H1 (cell line): ENCODE results near the gene CXCL6. TPM values are rescaled to one million over a fixed set of nuclear protein-coding genes. Genes with fewer than 3 reads are reported as not detected.

ENCODE experiments used
- CTCF ChIA-PET: fragments of 300-600 bp; sonication (Branson Sonifier 250); formaldehyde crosslinking; loops from one replicate; lab custom pipeline; 2021; ENCODE audit not compliant: partially characterized antibody; lab: Charles Lee
- POLR2A ChIA-PET: fragments of 300-600 bp; sonication (Branson Sonifier 250); formaldehyde crosslinking; loops from one replicate; lab custom pipeline; 2021; ENCODE audit warnings: inconsistent platforms; ENCODE audit not compliant: partially characterized antibody; lab: Charles Lee
- DNase-seq, 2 experiments: peaks; one replicate each; pipeline versions ENCODE4 v3.0.0 to v3.0.0-alpha.2; 2010 to 2022; ENCODE audit warnings: low spot score in 2 of 2, low read depth in 1 of 2, mixed read lengths in 1 of 2
- FAIRE-seq: peaks from 2 replicates; lab custom pipeline; 2011; peaks lifted over from hg19 to GRCh38; lab: Jason Lieb, UNC
- H2AFZ ChIP-seq: 2 replicates; pipeline ENCODE4 v1.8.1; 2012; ENCODE audit warnings: low read length, inconsistent platforms
- H2AK5ac ChIP-seq: 2 replicates; pipeline ENCODE4 v1.6.1; 2013; ENCODE audit warnings: low read depth, low read length
- H2BK120ac ChIP-seq: replicated peaks from 2 replicates; pipeline ENCODE3; 2013; ENCODE audit warnings: low read depth, low read length, inconsistent platforms
- H2BK12ac ChIP-seq: 2 replicates; pipeline ENCODE4 v1.6.1; 2013; ENCODE audit warnings: low read depth, low read length
- H2BK15ac ChIP-seq: 2 replicates; pipeline ENCODE4 v1.6.1; 2013; ENCODE audit warnings: low read length
- H2BK20ac ChIP-seq: 2 replicates; pipeline ENCODE4 v1.6.1; 2013; ENCODE audit warnings: low read length
- H2BK5ac ChIP-seq: 2 replicates; pipeline ENCODE4 v1.6.1; 2013; ENCODE audit warnings: low read depth, low read length
- H3K14ac ChIP-seq: 2 replicates; pipeline ENCODE4 v1.6.1; 2013; ENCODE audit warnings: inconsistent platforms; ENCODE audit not compliant: insufficient read length
- H3K18ac ChIP-seq: 2 replicates; pipeline ENCODE4 v1.6.1; 2013; ENCODE audit warnings: low read length; ENCODE audit errors: extremely low read depth
- H3K23ac ChIP-seq: 2 replicates; pipeline ENCODE4 v1.6.1; 2013; ENCODE audit warnings: inconsistent platforms; ENCODE audit not compliant: insufficient read length
- H3K23me2 ChIP-seq: 2 replicates; pipeline ENCODE4 v1.6.1; 2013; ENCODE audit warnings: low read depth, low read length
- H3K27ac ChIP-seq: 2 replicates; pipeline ENCODE4 v1.6.1; 2011; ENCODE audit warnings: low read depth, low read length, inconsistent platforms
- H3K27me3 ChIP-seq, 4 experiments: replicated peaks in 1 of 4; 1 replicate in 1 of 4; 2 replicates in 3 of 4; pipeline versions ENCODE4 v1.6.1 to v1.8.1; 2011 to 2013; ENCODE audit warnings: low read length in 3 of 4, mild to moderate bottlenecking in 3 of 4, inconsistent platforms in 2 of 4, mixed read lengths in 2 of 4, moderate library complexity in 1 of 4; ENCODE audit not compliant: control insufficient read depth in 3 of 4, insufficient read depth in 3 of 4; ENCODE audit errors: extremely low read depth in 1 of 4
- H3K36me3 ChIP-seq, 4 experiments: 2 replicates each; pipeline versions ENCODE4 v1.6.1 to v1.8.1; 2011 to 2013; ENCODE audit warnings: mild to moderate bottlenecking in 4 of 4, low read length in 3 of 4, moderate library complexity in 2 of 4, control low read depth in 1 of 4, inconsistent platforms in 1 of 4; ENCODE audit not compliant: insufficient read depth in 4 of 4, control insufficient read depth in 2 of 4
- H3K4ac ChIP-seq: replicated peaks from 2 replicates; pipeline ENCODE3; 2013; ENCODE audit warnings: low read length, low read depth, mixed read lengths, inconsistent platforms; ENCODE audit not compliant: insufficient read length
- H3K4me1 ChIP-seq, 4 experiments: replicated peaks in 1 of 4; 1 replicate in 1 of 4; 2 replicates in 3 of 4; pipeline versions ENCODE4 v1.6.1 to v1.8.1; 2011 to 2013; ENCODE audit warnings: low read length in 3 of 4, inconsistent platforms in 2 of 4, mixed read lengths in 1 of 4; ENCODE audit not compliant: insufficient read depth in 4 of 4, control insufficient read depth in 3 of 4
- H3K4me2 ChIP-seq, 2 experiments: 2 replicates each; pipeline versions ENCODE4 v1.6.1 to v1.8.1; 2011 to 2013; ENCODE audit warnings: low read depth in 2 of 2, low read length in 2 of 2, control low read depth in 1 of 2, inconsistent platforms in 1 of 2, mild to moderate bottlenecking in 1 of 2; ENCODE audit not compliant: insufficient read depth in 1 of 2
- H3K4me3 ChIP-seq, 4 experiments: fragments of 200-600, 300-600 bp in 1 of 4; sonication (generic), shearing (Covaris generic), sonication (Bioruptor Twin) in 1 of 4; 2 replicates each; pipeline versions ENCODE4 v1.5.1 to v1.8.1; 2011 to 2016; ENCODE audit warnings: low read length in 4 of 4, low read depth in 3 of 4, control low read depth in 2 of 4, inconsistent platforms in 2 of 4, mild to moderate bottlenecking in 2 of 4, mixed read lengths in 1 of 4, moderate library complexity in 1 of 4; ENCODE audit not compliant: insufficient read depth in 2 of 4; ENCODE audit errors: extremely low read depth in 1 of 4
- H3K56ac ChIP-seq: replicated peaks from 2 replicates; pipeline ENCODE3; 2013; ENCODE audit warnings: low read depth, mild to moderate bottlenecking, mixed read lengths, low read length, inconsistent platforms; ENCODE audit not compliant: insufficient read length
- H3K79me1 ChIP-seq: 2 replicates; pipeline ENCODE4 v1.6.1; 2013; ENCODE audit warnings: low read depth, low read length, control low read depth
- H3K79me2 ChIP-seq, 2 experiments: 2 replicates each; pipeline versions ENCODE4 v1.6.1 to v1.8.1; 2012 to 2013; ENCODE audit warnings: low read length in 2 of 2, mild to moderate bottlenecking in 2 of 2, inconsistent platforms in 1 of 2; ENCODE audit not compliant: insufficient read depth in 2 of 2, control insufficient read depth in 1 of 2
- H3K9ac ChIP-seq, 4 experiments: replicated peaks in 1 of 4; 1 replicate in 1 of 4; 2 replicates in 3 of 4; pipeline versions ENCODE4 v1.6.1 to v1.8.1; 2011 to 2013; ENCODE audit warnings: low read depth in 3 of 4, low read length in 3 of 4, control low read depth in 2 of 4, mild to moderate bottlenecking in 2 of 4, moderate library complexity in 2 of 4, inconsistent platforms in 1 of 4; ENCODE audit errors: extremely low read depth in 1 of 4
- H3K9me3 ChIP-seq, 2 experiments: 2 replicates each; pipeline versions ENCODE4 v1.6.1 to v1.8.1; 2012 to 2013; ENCODE audit warnings: mild to moderate bottlenecking in 2 of 2, moderate library complexity in 2 of 2, control low read depth in 1 of 2, inconsistent platforms in 1 of 2, low read depth in 1 of 2, low read length in 1 of 2, mixed read lengths in 1 of 2; ENCODE audit not compliant: insufficient read depth in 2 of 2
- H4K20me1 ChIP-seq, 2 experiments: replicated peaks in 1 of 2; 2 replicates each; pipeline versions ENCODE3 to v1.8.1; 2011 to 2013; ENCODE audit warnings: inconsistent platforms in 2 of 2, low read length in 2 of 2, mild to moderate bottlenecking in 1 of 2; ENCODE audit not compliant: insufficient read depth in 2 of 2, control insufficient read depth in 1 of 2
- H4K5ac ChIP-seq: 2 replicates; pipeline ENCODE4 v1.6.1; 2013; ENCODE audit warnings: low read length, low read depth, mixed read lengths, inconsistent platforms; ENCODE audit not compliant: insufficient read length
- H4K8ac ChIP-seq: 2 replicates; pipeline ENCODE4 v1.8.0; 2013; ENCODE audit warnings: mild to moderate bottlenecking, moderate library complexity, low read length, inconsistent platforms; ENCODE audit not compliant: insufficient read depth; ENCODE audit errors: extremely low read depth
- H4K91ac ChIP-seq: replicated peaks from 2 replicates; pipeline ENCODE3; 2013; ENCODE audit warnings: low read length, mixed read lengths, inconsistent platforms; ENCODE audit not compliant: insufficient read length
- SP2 ChIP-seq: IDR thresholded peaks from 2 replicates; pipeline ENCODE4 v1.6.1; 2012; ENCODE audit warnings: mild to moderate bottlenecking, low read length, inconsistent platforms
- TAF1 ChIP-seq: IDR thresholded peaks from 2 replicates; pipeline ENCODE4 v1.6.1; 2011; ENCODE audit warnings: mild to moderate bottlenecking, low read depth, low read length
- WGBS, 2 experiments: shearing (Covaris generic) in 1 of 2; methylation state at CpG; one replicate each; pipeline versions ENCODE4 v1.1.6 to v1.1.7; 2013 to 2015; ENCODE audit warnings: low lambda C conversion rate in 2 of 2, mixed read lengths in 2 of 2, inconsistent platforms in 1 of 2, low coverage in 1 of 2, missing lambda C conversion rate in 1 of 2; ENCODE audit not compliant: insufficient replicate concordance in 2 of 2, insufficient coverage in 1 of 2, insufficient read length in 1 of 2; ENCODE audit errors: extremely low coverage in 1 of 2, missing lambda C conversion rate in 1 of 2; 5-methylcytosine and 5-hydroxymethylcytosine counted together
- polyA plus RNA-seq, 7 experiments: library from polyadenylated mRNA; depleted of rRNA in 3 of 7; stranded (reverse) in 5 of 7; unstranded in 2 of 7; fragments of >200 nt in 5 of 7; fragments of 200-250 nt in 2 of 7; gene quantifications; 1 replicate in 5 of 7; 2 replicates in 1 of 7; 4 replicates in 1 of 7; pipeline versions ENCODE4 v1.2.1 to v1.2.3, GENCODE V29; 2011 to 2013; ENCODE audit warnings: missing spikeins in 2 of 7, mixed read lengths in 2 of 7
- total RNA-seq: library from RNA; stranded (reverse); fragmentation: NEBNext Ultra II Directional; extraction: Animal tissue kit (Norgen Biotek cat#: 25700); gene quantifications from 2 replicates; pipeline ENCODE4 v1.2.1, GENCODE V29; 2021

CXCL6 gene
- total and polyA plus RNA-seq, 2 of the 8 experiments (the other 6 are each of a cell fraction or from before 2014, with no cell fraction given): 6.3 to 8.0 TPM

GRCh38 chr4:73851293-73851692, 14.8 kb downstream of the CXCL6 start:
- no peak overlapping the region for H2BK15ac ChIP-seq
- no peak overlapping the region for H3K23ac ChIP-seq
- no peak overlapping the region for H3K4me2 ChIP-seq
- H2BK5ac ChIP-seq: no peak overlapping the region
- 82% methylated on average over 1 of the region's 1 CpG; no CpG with 5 or more reads in 1 of the 2 experiments for WGBS, 2 experiments
- no peaks in the 10 kb centered on the region for H3K79me2 ChIP-seq
- no peaks in the 10 kb centered on the region for H3K79me1 ChIP-seq
- no peaks in the 10 kb centered on the region for H3K36me3 ChIP-seq
- ChIA-PET CTCF (interaction anchor here (1.6 to 5.0 kb wide), 3 partner anchors 9 to 49 kb away, joined by 5 to 40 read pairs (median 7); no protein-coding TSS in a partner anchor), POLR2A (no interaction called here)
- no peak overlapping the region for H4K8ac ChIP-seq
- H3K14ac ChIP-seq: no peak overlapping the region
- no peaks in the 10 kb centered on the region for H3K9me3 ChIP-seq
- H2AK5ac ChIP-seq: no peak overlapping the region
- FAIRE-seq (no peak), DNase-seq (no peak)
- H3K56ac ChIP-seq: no peak overlapping the region
- no peaks in the 10 kb centered on the region for H3K27me3 ChIP-seq
- H4K5ac ChIP-seq: no peak overlapping the region
- no peaks in the 10 kb centered on the region; the same call in 1 of the 2 replicates for H3K23me2 ChIP-seq
- no peak overlapping the region for H3K9ac ChIP-seq
- no peak overlapping the region for H2BK12ac ChIP-seq
- no peak overlapping the region for H3K18ac ChIP-seq
- no peak overlapping the region for H2BK20ac ChIP-seq
- 0 out of 7 replicates have a peak, but pooled peaks cover 0 to 3% (median 0%) of the 10 kb centered on the region in 4 experiments for H3K4me1 ChIP-seq
- no peak overlapping the region for H3K4me3 ChIP-seq
- no peak overlapping the region for H3K4ac ChIP-seq
- no peaks in the 10 kb centered on the region for H4K20me1 ChIP-seq
- no peak overlapping the region for H2AFZ ChIP-seq
- no peak overlapping the region for H3K27ac ChIP-seq
- no peak overlapping the region for H4K91ac ChIP-seq
- H2BK120ac ChIP-seq: no peak overlapping the region
- no peak for TF ChIP-seq SP2
- TF ChIP-seq TAF1: no peak
